GM12878 (cell line): Measurements from ENCODE around the gene ENTPD6. TPM values are rescaled to one million over a fixed set of nuclear protein-coding genes. Genes with fewer than 3 reads are reported as not detected.
A peak's percentile ranks its signal among the peaks of the same experiment; 100 is the strongest.

Experiments used
- ATAC-seq: fragments of 200-7000 bp; cut with Tn5 transposase; 3 replicates; pipeline ENCODE4 v1.9.1; 2020; ENCODE audit warnings: mild to moderate bottlenecking, moderate library complexity
- BruUV-seq: library from RNA; stranded (reverse); fragments of 400-500 nt; replicated peaks from 2 replicates; lab custom pipeline; 2021; lab: Mats Ljungman, UMichigan
- CTCF ChIA-PET: fragments of 300-600 bp; sonication (Branson Sonifier 250); formaldehyde crosslinking; extraction: SDS; loops from one replicate; lab custom pipeline; 2021; ENCODE audit warnings: inconsistent platforms; lab: Yijun Ruan, JAX
- POLR2A ChIA-PET: fragments of 350-600 bp; formaldehyde crosslinking; extraction: SDS; loops from one replicate; lab custom pipeline; 2021; ENCODE audit warnings: inconsistent platforms; lab: Charles Lee
- RAD21 ChIA-PET: fragments of 300-600 bp; sonication (Branson Sonifier 250); formaldehyde crosslinking; loops from one replicate; lab custom pipeline; 2023; ENCODE audit warnings: antibody characterized with exemption; ENCODE audit not compliant: unreplicated experiment; lab: Charles Lee
- SMC1A ChIA-PET: fragments of 300-600 bp; sonication (Branson Sonifier 250); formaldehyde crosslinking; loops from one replicate; lab custom pipeline; 2023; ENCODE audit not compliant: unreplicated experiment, uncharacterized antibody; lab: Charles Lee
- DNase-seq: peaks from one replicate; pipeline ENCODE4 v3.0.0-alpha.2; 2011; ENCODE audit warnings: low read depth, low spot score
- FAIRE-seq: peaks from 3 replicates; lab custom pipeline; 2011; peaks lifted over from hg19 to GRCh38; lab: Jason Lieb, UNC
- H2AFZ ChIP-seq: 2 replicates; pipeline ENCODE4 v1.6.0; 2011; ENCODE audit warnings: low read depth, low read length, control low read depth; ENCODE audit not compliant: control insufficient read depth
- H3K27ac ChIP-seq: 2 replicates; pipeline ENCODE4 v1.5.1; 2011; ENCODE audit warnings: control low read depth; ENCODE audit not compliant: control insufficient read depth, insufficient read depth
- H3K27me3 ChIP-seq, 2 experiments: replicated peaks in 1 of 2; 2 replicates each; pipeline versions ENCODE4 v1.6.0 to v1.6.1; 2011; ENCODE audit warnings: low read length in 1 of 2; ENCODE audit not compliant: control insufficient read depth in 2 of 2, insufficient read depth in 2 of 2
- H3K36me3 ChIP-seq, 2 experiments: 2 replicates each; pipeline ENCODE4 v1.5.1; 2011; ENCODE audit warnings: low read length in 1 of 2; ENCODE audit not compliant: control insufficient read depth in 2 of 2, insufficient read depth in 2 of 2
- H3K4me1 ChIP-seq: 2 replicates; pipeline ENCODE4 v1.6.1; 2011; ENCODE audit warnings: mild to moderate bottlenecking, low read length, moderate library complexity, mixed read lengths; ENCODE audit not compliant: control insufficient read depth, insufficient read depth
- H3K4me2 ChIP-seq: 2 replicates; pipeline ENCODE4 v1.6.0; 2011; ENCODE audit warnings: control low read depth; ENCODE audit not compliant: control insufficient read depth, insufficient read depth
- H3K4me3 ChIP-seq: fragments of 200-600 bp; sonication (generic); 2 replicates; pipeline ENCODE4 v1.5.1; 2016
- H3K79me2 ChIP-seq: 2 replicates; pipeline ENCODE4 v1.6.0; 2011; ENCODE audit warnings: low read length; ENCODE audit not compliant: control insufficient read depth, insufficient read depth
- H3K9ac ChIP-seq: 2 replicates; pipeline ENCODE4 v1.8.0; 2011; ENCODE audit warnings: low read length, control low read depth, mixed read lengths; ENCODE audit not compliant: control insufficient read depth, insufficient read depth
- H3K9me3 ChIP-seq: replicated peaks from 3 replicates; pipeline ENCODE4 v1.5.1; 2011; ENCODE audit warnings: mild to moderate bottlenecking, low read length; ENCODE audit not compliant: control insufficient read depth, insufficient read depth
- H4K20me1 ChIP-seq: 2 replicates; pipeline ENCODE4 v1.6.0; 2011; ENCODE audit not compliant: control insufficient read depth, insufficient read depth
- ATF7 ChIP-seq: fragments of 450-650 bp; IDR thresholded peaks from 2 replicates; pipeline ENCODE4 v1.6.1; 2016; ENCODE audit warnings: low read depth, mild to moderate bottlenecking
- CBX3 ChIP-seq: fragments of 200-600 bp; sonication (generic); IDR thresholded peaks from 2 replicates; pipeline ENCODE4 v1.6.1; 2016; ENCODE audit warnings: low read depth, borderline replicate concordance
- CHD2 ChIP-seq: IDR thresholded peaks from 2 replicates; pipeline ENCODE4 v1.6.1; 2011; ENCODE audit warnings: low read depth, low read length, improper control_type of control experiment, borderline replicate concordance
- DPF2 ChIP-seq: fragments of 450-650 bp; IDR thresholded peaks from 2 replicates; pipeline ENCODE4 v1.6.1; 2017; ENCODE audit warnings: mild to moderate bottlenecking
- EED ChIP-seq: sonication (generic); IDR thresholded peaks from 2 replicates; pipeline ENCODE4 v1.6.1; 2016; ENCODE audit warnings: antibody characterized with exemption, low read depth
- GATAD2B ChIP-seq: fragments of 450-650 bp; conservative IDR thresholded peaks from 2 replicates; pipeline ENCODE4 v1.6.1; 2017; ENCODE audit warnings: low read depth, mild to moderate bottlenecking, moderate library complexity
- IKZF1 ChIP-seq: fragments of 450-650 bp; conservative IDR thresholded peaks from 2 replicates; pipeline ENCODE4 v1.6.1; 2017; ENCODE audit warnings: antibody characterized with exemption, mild to moderate bottlenecking
- IKZF2 ChIP-seq, 2 experiments: fragments of 450-650 bp; IDR thresholded peaks; 2 replicates each; pipeline ENCODE4 v1.6.1; 2017; ENCODE audit warnings: mild to moderate bottlenecking in 2 of 2, moderate library complexity in 2 of 2
- JUNB ChIP-seq: IDR thresholded peaks from 2 replicates; pipeline ENCODE4 v1.6.1; 2016; ENCODE audit warnings: antibody characterized with exemption, mild to moderate bottlenecking
- NR2F1 ChIP-seq: fragments of 450-650 bp; conservative IDR thresholded peaks from 2 replicates; pipeline ENCODE4 v1.6.1; 2017; ENCODE audit warnings: mild to moderate bottlenecking
- NRF1 ChIP-seq: conservative IDR thresholded peaks from 2 replicates; pipeline ENCODE4 v1.6.1; 2011; ENCODE audit warnings: mild to moderate bottlenecking, low read depth, low read length, improper control_type of control experiment
- RELB ChIP-seq: fragments of 450-650 bp; IDR thresholded peaks from 2 replicates; pipeline ENCODE4 v1.6.1; 2017; ENCODE audit warnings: low read depth, mild to moderate bottlenecking, moderate library complexity
- SP1 ChIP-seq: IDR thresholded peaks from one replicate; pipeline ENCODE4 v1.6.1; 2011; ENCODE audit warnings: low read depth, low read length
- ZNF24 ChIP-seq: fragments of 450-650 bp; IDR thresholded peaks from 2 replicates; pipeline ENCODE4 v1.6.1; 2017; ENCODE audit warnings: antibody characterized with exemption, mild to moderate bottlenecking
- WGBS: methylation state at CpG from one replicate; pipeline ENCODE4 v1.1.6; 2016; ENCODE audit warnings: low lambda C conversion rate; ENCODE audit not compliant: insufficient replicate concordance, insufficient coverage; ENCODE audit errors: missing lambda C conversion rate; 5-methylcytosine and 5-hydroxymethylcytosine counted together
- in situ Hi-C: fragments of 300-500 bp; cut with MboI; formaldehyde crosslinking; loops from 9 replicates; pipeline ENCODE4 v1.14.3; 2018; ENCODE audit warnings: mixed read lengths
- intact Hi-C: fragments of 100-400 bp; cut with micrococcal nuclease; formaldehyde crosslinking; loops from one replicate; pipeline ENCODE4 v1.14.2; 2022; ENCODE audit not compliant: unreplicated experiment
- polyA plus RNA-seq, 11 experiments: library from polyadenylated mRNA; depleted of rRNA in 4 of 11; unstranded in 6 of 11; stranded (reverse) in 5 of 11; fragments of >200 nt; fragmentation: Nextera tagmentation in 4 of 11; fragmentation: Illumina TruSeq in 1 of 11; extraction: Ambion mirVana in 4 of 11; extraction: Trizol in 1 of 11; gene quantifications; 1 replicate in 1 of 11; 2 replicates in 10 of 11; pipeline versions ENCODE4 v1.2.1 to v1.2.3, GENCODE V29; 2011 to 2016; ENCODE audit warnings: inconsistent platforms in 2 of 11, missing spikeins in 2 of 11, low read depth in 1 of 11
- total RNA-seq, 4 experiments: library from RNA; depleted of rRNA in 3 of 4; stranded (reverse); fragments of >200 nt in 3 of 4; fragmentation: Illumina TruSeq in 1 of 4; extraction: Trizol in 1 of 4; gene quantifications; 2 replicates each; pipeline versions ENCODE4 v1.2.1 to v1.2.3, GENCODE V29; 2013 to 2021

ENTPD6 gene
- total and polyA plus RNA-seq, 10 of the 15 experiments (the other 5 are each of a cell fraction or from before 2014, with no cell fraction given), result 0.53 to 45.4 (median 31.1) TPM

DNA sequence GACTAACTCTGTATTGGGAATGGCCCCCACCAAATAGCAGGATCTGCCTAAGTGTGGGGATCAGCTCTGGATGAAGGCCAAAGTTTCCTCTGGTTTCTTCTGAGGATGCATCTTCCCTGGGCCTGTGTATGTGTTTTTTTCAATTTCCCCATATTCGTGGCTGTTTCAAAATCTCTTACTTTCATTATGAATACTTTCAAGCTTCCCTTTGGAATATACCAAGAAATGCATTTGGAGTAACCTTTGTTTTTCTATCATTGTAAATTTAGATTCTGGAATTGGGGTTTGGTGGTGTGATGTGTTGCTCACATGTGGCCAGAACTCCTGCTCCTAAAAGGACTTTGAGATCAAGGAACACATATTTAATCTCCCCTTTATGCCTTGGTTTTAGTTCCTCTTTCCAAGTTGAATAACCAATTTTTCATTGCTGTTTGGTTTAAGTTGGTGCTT lies 8.4 kb downstream of the ENTPD6 start:
- whole genome bisulfite sequencing, result 5% methylated on average over 1 of the region's 1 CpG
- Histone ChIP-seq H3K4me3 (no peak overlapping the region; the same call in 1 of the 2 replicates), H3K9me3 (no peaks in the 10 kb centered on the region; the same call in 2 of the 3 replicates), H3K4me1 (peaks cover 5% of the 10 kb centered on the region; the same call in 1 of the 2 replicates), H3K4me2 (peak overlapping the region; percentile 82), H2AFZ (no peak overlapping the region), H3K79me2 (no peaks in the 10 kb centered on the region; the same call in 1 of the 2 replicates), H3K27ac (peak overlapping the region; percentile 20; the same call in 1 of the 2 replicates), H3K9ac (no peak overlapping the region), H3K27me3 (no peaks in the 10 kb centered on the region), H4K20me1 (no peaks in the 10 kb centered on the region), H3K36me3 (peaks cover 1 to 2% of the 10 kb centered on the region in 2 experiments; a peak in 2 of 4 replicates)
- intact Hi-C loops, result loop anchor here (10.0 kb wide), 1 partner anchor 61 kb away; no protein-coding TSS in a partner anchor
- TF ChIP-seq RELB (peak; percentile 66; the same call in 1 of the 2 replicates), NR2F1 (no peak), CHD2 (no peak), GATAD2B (0 out of 2 replicates have a peak, but pooled peaks have one; percentile 32), ATF7 (0 out of 2 replicates have a peak, but pooled peaks have one; percentile 12), JUNB (peak; percentile 68), IKZF2 (IDR thresholded peaks at IDR 0.05) (peak; percentile 79 to 84), CBX3 (no peak), IKZF1 (peak; percentile 80), ZNF24 (no peak), SP1 (no peak), NRF1 (no peak), DPF2 (0 out of 2 replicates have a peak, but pooled peaks have one; percentile 63), EED (peak; percentile 37)
- DNase-seq (no peak), ATAC-seq (peak; percentile 61), FAIRE-seq (no peak)
- POLR2A ChIA-PET, result interaction anchor here (0.7 to 1.7 kb wide), 3 partner anchors 43 to 243 kb away, joined by 3 to 4 read pairs (median 4); partner anchors contain the start of gene PYGB
- no TSS peak for BruUV-seq
- CTCF ChIA-PET, result interaction anchor here (0.6 to 1.9 kb wide), 6 partner anchors 16 to 187 kb away, joined by 3 to 6 read pairs (median 3); no protein-coding TSS in a partner anchor
- SMC1A ChIA-PET, result interaction anchor here (0.8 to 2.7 kb wide), 5 partner anchors 9 to 216 kb away, joined by 3 to 11 read pairs (median 6); partner anchors contain the start of gene PYGB
- in situ Hi-C loops, result no loop called here
- RAD21 ChIA-PET, result interaction anchor here (1.6 to 2.0 kb wide), 2 partner anchors 77 to 195 kb away, joined by 3 to 8 read pairs; no protein-coding TSS in a partner anchor
